Fibroblast of lung (primary cell): ENCODE results near the gene NOX4. TPM values are rescaled to one million over a fixed set of nuclear protein-coding genes. Genes with fewer than 3 reads are reported as not detected.

ENCODE experiments used
- DNase-seq, 2 donors: peaks; one replicate each; pipeline versions ENCODE4 v3.0.0 to v3.0.0-alpha.2; 2010; ENCODE audit warnings: low read depth in 2 of 2
- H2AFZ ChIP-seq: 2 replicates; pipeline ENCODE4 v1.5.1; 2012; ENCODE audit warnings: low read length, control low read depth, inconsistent platforms
- H3K27ac ChIP-seq: 2 replicates; pipeline ENCODE4 v1.5.1; 2011; ENCODE audit warnings: low read length, control low read depth; ENCODE audit not compliant: insufficient read depth
- H3K27me3 ChIP-seq: 2 replicates; pipeline ENCODE4 v1.5.1; 2011; ENCODE audit warnings: mild to moderate bottlenecking, low read length; ENCODE audit not compliant: control insufficient read depth, insufficient read depth
- H3K36me3 ChIP-seq: 2 replicates; pipeline ENCODE4 v1.5.1; 2011; ENCODE audit warnings: low read length; ENCODE audit not compliant: control insufficient read depth, insufficient read depth
- H3K4me1 ChIP-seq: 2 replicates; pipeline ENCODE4 v1.5.1; 2011; ENCODE audit warnings: low read length; ENCODE audit not compliant: control insufficient read depth, insufficient read depth; ENCODE audit errors: extremely low read depth
- H3K4me2 ChIP-seq: 2 replicates; pipeline ENCODE4 v1.5.1; 2011; ENCODE audit warnings: low read length, control low read depth; ENCODE audit not compliant: insufficient read depth; ENCODE audit errors: extremely low read depth
- H3K4me3 ChIP-seq, 4 experiments: fragments of 200-600 bp in 1 of 4; sonication (generic) in 1 of 4; replicated peaks in 1 of 4; 2 replicates each; pipeline ENCODE4 v1.5.1; 2011 to 2016; ENCODE audit warnings: low read length in 4 of 4, low read depth in 3 of 4, mild to moderate bottlenecking in 3 of 4, control low read depth in 2 of 4, inconsistent platforms in 1 of 4, mixed read lengths in 1 of 4; ENCODE audit not compliant: insufficient read depth in 1 of 4; ENCODE audit errors: control extremely low read depth in 1 of 4
- H3K79me2 ChIP-seq: 2 replicates; pipeline ENCODE4 v1.5.1; 2012; ENCODE audit warnings: mild to moderate bottlenecking, low read length, inconsistent platforms; ENCODE audit not compliant: control insufficient read depth, insufficient read depth
- H3K9ac ChIP-seq: 2 replicates; pipeline ENCODE4 v1.5.1; 2011; ENCODE audit warnings: mild to moderate bottlenecking, low read length, control low read depth; ENCODE audit not compliant: insufficient read depth
- H3K9me3 ChIP-seq: 2 replicates; pipeline ENCODE4 v1.5.1; 2012; ENCODE audit warnings: low read depth, low read length; ENCODE audit not compliant: control insufficient read depth, insufficient read depth
- H4K20me1 ChIP-seq: 2 replicates; pipeline ENCODE4 v1.5.1; 2011; ENCODE audit warnings: low read length; ENCODE audit not compliant: control insufficient read depth, insufficient read depth; ENCODE audit errors: extremely low read depth
- CTCF ChIP-seq, 2 donors: IDR thresholded peaks in 1 of 2; conservative IDR thresholded peaks in 1 of 2; 1 replicate in 1 of 2; 2 replicates in 1 of 2; pipeline ENCODE4 v1.5.1; 2011 to 2012; ENCODE audit warnings: low read length in 2 of 2, control low read depth in 1 of 2, inconsistent platforms in 1 of 2, low read depth in 1 of 2, mild to moderate bottlenecking in 1 of 2
- EZH2 ChIP-seq: IDR thresholded peaks from 2 replicates; pipeline ENCODE4 v1.5.1; 2012; ENCODE audit warnings: low read length, control low read depth, mild to moderate bottlenecking; ENCODE audit errors: missing control alignments
- polyA minus RNA-seq: library from RNA; depleted of rRNA, polyadenylated mRNA; stranded (reverse); fragments of >200 nt; gene quantifications from 2 replicates; pipeline ENCODE4 v1.2.3, GENCODE V29; 2011; ENCODE audit warnings: low replicate concordance
- polyA plus RNA-seq, 2 donors: library from polyadenylated mRNA; depleted of rRNA in 1 of 2; stranded (reverse) in 1 of 2; unstranded in 1 of 2; fragments of >200 nt; gene quantifications; 2 replicates each; pipeline ENCODE4 v1.2.1, GENCODE V29; 2011 to 2012; ENCODE audit warnings: missing spikeins in 1 of 2
- total RNA-seq: library from RNA; depleted of rRNA; stranded (reverse); fragments of >200 nt; gene quantifications from 2 replicates; pipeline ENCODE4 v1.2.1, GENCODE V29; 2014

NOX4 gene
- total RNA-seq (0.50 and 0.51 TPM in 2 replicates), polyA plus RNA-seq (0.40 and 0.49 TPM in 2 replicates), polyA minus RNA-seq (not detected in 2 replicates)
- polyA plus RNA-seq (2012): 0.31 and 0.63 TPM in 2 replicates

- Histone ChIP-seq H3K9ac (peak within 1 kb of the TSS; percentile 41), H3K27ac (no peak within 1 kb of the TSS), H2AFZ (peak within 1 kb of the TSS; percentile 79), H3K9me3 (no peaks in the 10 kb centered on the region), H3K4me3 (peak within 1 kb of the TSS; percentile 42 to 67 (median 61)), H3K27me3 (no peaks in the 10 kb centered on the region), H3K36me3 (no peaks in the 10 kb centered on the region), H3K4me1 (no peaks in the 10 kb centered on the region), H4K20me1 (no peaks in the 10 kb centered on the region), H3K79me2 (no peaks in the 10 kb centered on the region), H3K4me2 (peak within 1 kb of the TSS; percentile 84)
- peak; percentile 43 to 81 for DNase-seq
- TF ChIP-seq CTCF (conservative IDR thresholded peaks at IDR 0.05 in 1 of 2, IDR thresholded peaks at IDR 0.05 in 1 of 2; ENCODE audit: low read depth in 1 of 2, low read length in 2 of 2) (no peak), EZH2 (no peak)
Measured at GRCh38 chr11:89490981-89491690, at the start of gene NOX4. Gene NOX4 (minus strand): TSS chr11:89491375. CDS start chr11:89491246, 129 bp downstream.

GRCh38 chr11:89540826-89541225 lies 49.7 kb upstream of the NOX4 start:
- Histone ChIP-seq H3K79me2 (no peaks in the 10 kb centered on the region), H2AFZ (no peak overlapping the region), H3K9ac (no peak overlapping the region), H3K9me3 (no peaks in the 10 kb centered on the region), H3K27me3 (no peaks in the 10 kb centered on the region), H3K36me3 (no peaks in the 10 kb centered on the region), H3K4me1 (no peaks in the 10 kb centered on the region), H3K27ac (no peak overlapping the region), H3K4me2 (no peak overlapping the region), H4K20me1 (no peaks in the 10 kb centered on the region), H3K4me3 (no peak overlapping the region)
- TF ChIP-seq EZH2: no peak
- DNase-seq: no peak

GRCh38 chr11:89537936-89538335 lies 46.8 kb upstream of the NOX4 start:
- Histone ChIP-seq H3K27ac (no peak overlapping the region), H3K36me3 (no peaks in the 10 kb centered on the region), H3K27me3 (no peaks in the 10 kb centered on the region), H3K79me2 (no peaks in the 10 kb centered on the region), H2AFZ (no peak overlapping the region), H3K9me3 (no peaks in the 10 kb centered on the region), H3K4me3 (no peak overlapping the region), H3K4me2 (no peak overlapping the region), H3K9ac (no peak overlapping the region), H3K4me1 (no peaks in the 10 kb centered on the region), H4K20me1 (no peaks in the 10 kb centered on the region)
- no peak for TF ChIP-seq EZH2
- no peak for TF ChIP-seq CTCF (conservative IDR thresholded peaks at IDR 0.05 in 1 of 2, IDR thresholded peaks at IDR 0.05 in 1 of 2; ENCODE audit: low read depth in 1 of 2, low read length in 2 of 2)
- DNase-seq: no peak
